Spinal cord (tissue), 10 donors: ENCODE results near the gene SPZ1. TPM values are rescaled to one million over a fixed set of nuclear protein-coding genes. Genes with fewer than 3 reads are reported as not detected.
"Not testable (repeated sequence)": the region's sequence is repeated elsewhere in the genome, so short reads cannot be mapped to it uniquely, and the experiment has no call there.

ENCODE experiments used
- DNase-seq, 6 donors: peaks; one replicate each; pipeline versions ENCODE4 v3.0.0 to v3.0.0-alpha.2; 2013 to 2015; ENCODE audit warnings: low spot score in 6 of 6, low read depth in 4 of 6
- H3K27ac ChIP-seq: one replicate; pipeline ENCODE4 v1.5.1; 2013; ENCODE audit warnings: low read depth, low read length, control low read depth
- H3K27me3 ChIP-seq: one replicate; pipeline ENCODE4 v1.6.1; 2013; ENCODE audit warnings: low read length; ENCODE audit not compliant: control insufficient read depth, insufficient read depth
- H3K36me3 ChIP-seq: one replicate; pipeline ENCODE4 v1.6.1; 2013; ENCODE audit warnings: low read length; ENCODE audit not compliant: control insufficient read depth, insufficient read depth
- H3K4me1 ChIP-seq: one replicate; pipeline ENCODE4 v1.6.1; 2013; ENCODE audit warnings: low read length; ENCODE audit not compliant: control insufficient read depth, insufficient read depth
- H3K4me3 ChIP-seq: one replicate; pipeline ENCODE4 v1.5.1; 2013; ENCODE audit warnings: low read depth, low read length, control low read depth
- H3K9me3 ChIP-seq: one replicate; pipeline ENCODE4 v1.6.1; 2013; ENCODE audit warnings: low read length; ENCODE audit not compliant: control insufficient read depth, insufficient read depth
- WGBS: methylation state at CpG from one replicate; pipeline ENCODE4 v1.1.5; 2013; ENCODE audit warnings: missing lambda C conversion rate; ENCODE audit not compliant: insufficient coverage; 5-methylcytosine and 5-hydroxymethylcytosine counted together
- long read RNA-seq, 4 donors: transcript quantifications; one replicate each; lab custom pipeline, GENCODE V29; 2026
- polyA plus RNA-seq, 2 donors: library from polyadenylated mRNA; unstranded; fragments of 120-200 nt; gene quantifications; one replicate each; pipeline ENCODE4 v1.2.1, GENCODE V29; 2013; ENCODE audit not compliant: insufficient read length in 2 of 2
- total RNA-seq, 2 donors: library from RNA; depleted of rRNA in 1 of 2; stranded (reverse); fragments of 120-200 nt in 1 of 2; fragments of >200 nt in 1 of 2; gene quantifications; one replicate each; pipeline versions ENCODE4 v1.2.3 to v1.2.4, GENCODE V29; 2013 to 2014
- donor health status: healthy.

Gene SPZ1
- not detected for total RNA-seq
- not detected for polyA plus RNA-seq
- long read RNA-seq, donor 1, result 0 reads
- long read RNA-seq, donor 2, partial matches to known transcripts, result 0 of 1 reads
- long read RNA-seq, donor 2, other reads (novel, unspliced or antisense), result 0 of 1 reads
- long read RNA-seq, donor 3, result 0 reads
- long read RNA-seq, donor 4, result 0 reads

GRCh38 chr5:80319702-80320101, at the start of gene SPZ1:
Gene SPZ1, plus strand, starts transcription at chr5:80320002. Its CDS starts 214 bp downstream, at chr5:80320216.
- no peak for DNase-seq
- no peak within 1 kb of the TSS for H3K27ac ChIP-seq
- H3K4me3 ChIP-seq, result no peak within 1 kb of the TSS
- no peaks in the 10 kb centered on the region for H3K36me3 ChIP-seq
- no peaks in the 10 kb centered on the region for H3K9me3 ChIP-seq
- H3K4me1 ChIP-seq, result no peaks in the 10 kb centered on the region
- H3K27me3 ChIP-seq, result no peaks in the 10 kb centered on the region
- WGBS, result 71% methylated on average over 2 of the region's 2 CpGs

GRCh38 chr5:80270543-80270942, 49.3 kb upstream of the SPZ1 start:
- H3K27ac ChIP-seq, H3K36me3 ChIP-seq, H3K4me3 ChIP-seq, H3K27me3 ChIP-seq, DNase-seq, H3K9me3 ChIP-seq, H3K4me1 ChIP-seq: not testable (repeated sequence)
- 100% methylated on average over 1 of the region's 2 CpGs for WGBS

- Histone ChIP-seq H3K4me1 (no peaks in the 10 kb centered on the region), H3K36me3 (no peaks in the 10 kb centered on the region), H3K4me3 (no peak overlapping the region), H3K27ac (no peak overlapping the region), H3K27me3 (no peaks in the 10 kb centered on the region), H3K9me3 (no peaks in the 10 kb centered on the region)
- peak in 2 of 6 donors; percentile 77 to 84 for DNase-seq
- 80% methylated on average over 1 of the region's 2 CpGs for WGBS
Observed at GRCh38 chr5:80275347-80275746, 44.5 kb upstream of the SPZ1 start.

GRCh38 chr5:80276186-80276585, 43.6 kb upstream of the SPZ1 start:
- H3K36me3 ChIP-seq, result no peaks in the 10 kb centered on the region
- no peaks in the 10 kb centered on the region for H3K27me3 ChIP-seq
- no peak overlapping the region for H3K4me3 ChIP-seq
- no peak for DNase-seq
- no peak overlapping the region for H3K27ac ChIP-seq
- H3K4me1 ChIP-seq, result no peaks in the 10 kb centered on the region
- H3K9me3 ChIP-seq, result no peaks in the 10 kb centered on the region

GRCh38 chr5:80277191-80277590, 42.6 kb upstream of the SPZ1 start:
- no peak overlapping the region for H3K27ac ChIP-seq
- H3K4me1 ChIP-seq, result no peaks in the 10 kb centered on the region
- H3K27me3 ChIP-seq, result no peaks in the 10 kb centered on the region
- WGBS, result no CpG with 5 or more reads among the region's 2 CpGs
- no peak overlapping the region for H3K4me3 ChIP-seq
- no peaks in the 10 kb centered on the region for H3K9me3 ChIP-seq
- no peak for DNase-seq
- H3K36me3 ChIP-seq, result no peaks in the 10 kb centered on the region

GRCh38 chr5:80282054-80282453, 37.7 kb upstream of the SPZ1 start:
- Histone ChIP-seq H3K27ac (no peak overlapping the region), H3K4me3 (no peak overlapping the region), H3K4me1 (no peaks in the 10 kb centered on the region), H3K9me3 (no peaks in the 10 kb centered on the region), H3K27me3 (no peaks in the 10 kb centered on the region), H3K36me3 (no peaks in the 10 kb centered on the region)
- no peak for DNase-seq
- WGBS, result 94% methylated on average over 2 of the region's 3 CpGs

- Histone ChIP-seq H3K27ac (no peak overlapping the region), H3K27me3 (no peaks in the 10 kb centered on the region), H3K9me3 (no peaks in the 10 kb centered on the region), H3K36me3 (no peaks in the 10 kb centered on the region), H3K4me1 (no peaks in the 10 kb centered on the region), H3K4me3 (no peak overlapping the region)
- DNase-seq, result no peak
- WGBS, result no CpG with 5 or more reads among the region's 1 CpG
Observed at GRCh38 chr5:80283360-80283759, 36.4 kb upstream of the SPZ1 start.

GRCh38 chr5:80284720-80285119, 35.1 kb upstream of the SPZ1 start:
- WGBS, result 55% methylated on average over 1 of the region's 2 CpGs
- Histone ChIP-seq H3K4me1 (no peaks in the 10 kb centered on the region), H3K9me3 (no peaks in the 10 kb centered on the region), H3K4me3 (no peak overlapping the region), H3K27me3 (no peaks in the 10 kb centered on the region), H3K36me3 (no peaks in the 10 kb centered on the region), H3K27ac (no peak overlapping the region)
- DNase-seq, result no peak

- WGBS, result 90% methylated on average over 1 of the region's 2 CpGs
- H3K4me1 ChIP-seq, result no peaks in the 10 kb centered on the region
- no peak overlapping the region for H3K4me3 ChIP-seq
- H3K36me3 ChIP-seq, result no peaks in the 10 kb centered on the region
- H3K27me3 ChIP-seq, result no peaks in the 10 kb centered on the region
- DNase-seq, result no peak
- no peak overlapping the region for H3K27ac ChIP-seq
- H3K9me3 ChIP-seq, result no peaks in the 10 kb centered on the region
Observed at GRCh38 chr5:80288177-80288576, 31.6 kb upstream of the SPZ1 start.

- H3K27ac ChIP-seq, result no peak overlapping the region
- DNase-seq, result no peak
- no peaks in the 10 kb centered on the region for H3K9me3 ChIP-seq
- no CpG with 5 or more reads among the region's 2 CpGs for WGBS
- H3K27me3 ChIP-seq, result no peaks in the 10 kb centered on the region
- H3K4me1 ChIP-seq, result no peaks in the 10 kb centered on the region
- H3K4me3 ChIP-seq, result no peak overlapping the region
- no peaks in the 10 kb centered on the region for H3K36me3 ChIP-seq
Observed at GRCh38 chr5:80289320-80289719, 30.5 kb upstream of the SPZ1 start.
